ENCODE measurements around the gene CCDC93.

CCDC93 gene

GRCh38 chr2:118012778-118013177, 1.1 kb downstream of the CCDC93 start:
- peaks cover 9% of the 10 kb centered on the region for H3K4me1 ChIP-seq
- no peak overlapping the region for H2AFZ ChIP-seq
- TF ChIP-seq, protein P1, sequence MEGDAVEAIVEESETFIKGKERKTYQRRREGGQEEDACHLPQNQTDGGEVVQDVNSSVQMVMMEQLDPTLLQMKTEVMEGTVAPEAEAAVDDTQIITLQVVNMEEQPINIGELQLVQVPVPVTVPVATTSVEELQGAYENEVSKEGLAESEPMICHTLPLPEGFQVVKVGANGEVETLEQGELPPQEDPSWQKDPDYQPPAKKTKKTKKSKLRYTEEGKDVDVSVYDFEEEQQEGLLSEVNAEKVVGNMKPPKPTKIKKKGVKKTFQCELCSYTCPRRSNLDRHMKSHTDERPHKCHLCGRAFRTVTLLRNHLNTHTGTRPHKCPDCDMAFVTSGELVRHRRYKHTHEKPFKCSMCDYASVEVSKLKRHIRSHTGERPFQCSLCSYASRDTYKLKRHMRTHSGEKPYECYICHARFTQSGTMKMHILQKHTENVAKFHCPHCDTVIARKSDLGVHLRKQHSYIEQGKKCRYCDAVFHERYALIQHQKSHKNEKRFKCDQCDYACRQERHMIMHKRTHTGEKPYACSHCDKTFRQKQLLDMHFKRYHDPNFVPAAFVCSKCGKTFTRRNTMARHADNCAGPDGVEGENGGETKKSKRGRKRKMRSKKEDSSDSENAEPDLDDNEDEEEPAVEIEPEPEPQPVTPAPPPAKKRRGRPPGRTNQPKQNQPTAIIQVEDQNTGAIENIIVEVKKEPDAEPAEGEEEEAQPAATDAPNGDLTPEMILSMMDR (IDR thresholded peaks at IDR 0.05): no peak
- no peaks in the 10 kb centered on the region for H3K36me3 ChIP-seq (ENCODE audit: control insufficient read depth, insufficient read depth, low read length)
- H3K9me3 ChIP-seq (ENCODE audit: control insufficient read depth, low read length): no peaks in the 10 kb centered on the region
- peaks cover 32% of the 10 kb centered on the region for H3K79me2 ChIP-seq
- H3K4me2 ChIP-seq (ENCODE audit: low read length): peak overlapping the region; percentile 72
- H3K4me3 ChIP-seq (ENCODE audit: low read depth, low read length): peak overlapping the region; percentile 60
- no peak overlapping the region for H3K9ac ChIP-seq
- no peak overlapping the region for H3K27ac ChIP-seq
- H3K27me3 ChIP-seq (ENCODE audit: control insufficient read depth, insufficient read depth, low read length): no peaks in the 10 kb centered on the region

- peaks cover 9% of the 10 kb centered on the region for H3K4me1 ChIP-seq
- H3K79me2 ChIP-seq: peaks cover 32% of the 10 kb centered on the region
Measured at GRCh38 chr2:118010473-118010872, 3.4 kb downstream of the CCDC93 start.

DNA sequence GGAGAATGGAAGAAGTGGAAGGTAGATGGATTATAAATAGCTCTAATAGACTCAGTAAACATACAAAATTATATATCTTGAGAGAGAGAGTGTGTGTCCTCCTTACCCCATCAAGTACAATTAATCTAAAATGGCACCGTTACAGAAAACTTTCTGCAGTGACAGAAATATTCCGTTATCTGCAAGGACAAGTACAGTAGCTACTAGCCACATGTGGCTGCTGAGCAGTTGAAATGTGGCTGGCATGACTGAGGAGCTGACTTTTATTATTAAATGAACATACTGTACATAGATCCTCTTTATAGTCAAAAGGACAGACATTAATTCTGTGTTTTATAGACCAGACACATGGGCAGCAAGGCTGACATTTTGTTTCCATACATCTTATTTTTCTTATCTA, 7.0 kb downstream of the CCDC93 start:
- H3K27ac ChIP-seq: no peak overlapping the region
- no peak overlapping the region for H2AFZ ChIP-seq

More at GRCh38 chr2:118010473-118010872, 3.4 kb downstream of the CCDC93 start:
- Histone ChIP-seq H3K27ac (no peak overlapping the region), H3K4me2 (ENCODE audit: low read length) (no peak overlapping the region), H3K4me3 (ENCODE audit: low read depth, low read length) (no peak overlapping the region), H3K36me3 (ENCODE audit: control insufficient read depth, insufficient read depth, low read length) (no peaks in the 10 kb centered on the region), H3K27me3 (ENCODE audit: control insufficient read depth, insufficient read depth, low read length) (no peaks in the 10 kb centered on the region), H2AFZ (no peak overlapping the region), H3K9me3 (ENCODE audit: control insufficient read depth, low read length) (no peaks in the 10 kb centered on the region), H3K9ac (no peak overlapping the region)
- TF ChIP-seq, protein P1 (IDR thresholded peaks at IDR 0.05): no peak

DNA sequence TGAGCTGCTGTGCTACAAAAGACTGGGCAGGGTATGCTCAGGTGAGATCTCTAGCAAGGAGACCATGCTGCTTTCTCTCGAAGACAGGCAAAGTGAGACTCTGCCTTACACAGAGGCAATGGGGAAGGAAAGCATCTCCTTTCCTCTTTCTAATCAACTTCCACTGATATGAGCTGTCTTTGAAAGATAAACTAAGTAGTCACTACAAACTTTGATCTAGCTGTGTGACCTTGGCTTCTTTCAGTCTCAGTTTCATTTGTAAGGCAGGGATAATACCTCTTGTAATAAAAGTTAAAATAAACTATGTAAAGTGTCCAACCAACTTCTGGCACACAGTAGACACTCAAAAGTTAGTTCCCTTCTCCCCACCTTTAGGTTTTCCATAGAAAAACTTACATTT, 7.5 kb downstream of the CCDC93 start:
- TF ChIP-seq, protein P1 (IDR thresholded peaks at IDR 0.05): no peak
- Histone ChIP-seq H3K79me2 (peaks cover 14% of the 10 kb centered on the region), H3K27me3 (ENCODE audit: control insufficient read depth, insufficient read depth, low read length) (no peaks in the 10 kb centered on the region), H3K9ac (no peak overlapping the region), H3K27ac (no peak overlapping the region), H3K4me1 (peaks cover 4% of the 10 kb centered on the region), H3K36me3 (ENCODE audit: control insufficient read depth, insufficient read depth, low read length) (no peaks in the 10 kb centered on the region), H3K4me2 (ENCODE audit: low read length) (no peak overlapping the region), H3K4me3 (ENCODE audit: low read depth, low read length) (no peak overlapping the region), H2AFZ (no peak overlapping the region), H3K9me3 (ENCODE audit: control insufficient read depth, low read length) (no peaks in the 10 kb centered on the region)

More for the DNA sequence above, 7.0 kb downstream of the CCDC93 start:
- Histone ChIP-seq H3K36me3 (ENCODE audit: control insufficient read depth, insufficient read depth, low read length) (no peaks in the 10 kb centered on the region), H3K4me2 (ENCODE audit: low read length) (no peak overlapping the region), H3K4me1 (peaks cover 4% of the 10 kb centered on the region), H3K79me2 (peaks cover 20% of the 10 kb centered on the region), H3K9me3 (ENCODE audit: control insufficient read depth, low read length) (no peaks in the 10 kb centered on the region), H3K4me3 (ENCODE audit: low read depth, low read length) (no peak overlapping the region), H3K9ac (no peak overlapping the region), H3K27me3 (ENCODE audit: control insufficient read depth, insufficient read depth, low read length) (no peaks in the 10 kb centered on the region)
- TF ChIP-seq, protein P1 (IDR thresholded peaks at IDR 0.05): no peak

DNA sequence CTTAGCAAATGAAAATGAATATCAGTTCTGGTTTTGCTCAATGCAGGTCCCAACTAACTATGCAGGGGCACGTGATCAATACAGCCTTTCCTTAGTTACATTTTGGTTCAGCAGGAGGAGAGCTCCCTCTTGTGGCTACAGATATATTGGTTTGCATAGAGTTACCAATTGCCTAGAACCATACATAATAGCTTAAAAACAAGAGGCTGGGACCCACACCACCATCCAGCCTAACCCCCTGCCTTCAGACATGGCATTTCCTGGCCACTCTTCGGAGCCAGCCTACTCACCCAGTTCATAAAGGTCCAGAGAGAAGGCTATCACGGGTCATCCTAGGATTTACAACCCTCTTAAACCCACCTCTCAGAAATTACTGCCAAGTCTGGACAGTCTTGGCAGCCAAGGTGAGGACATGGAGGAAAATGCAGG, 10.5 kb downstream of the CCDC93 start:
- peaks cover 7% of the 10 kb centered on the region for H3K79me2 ChIP-seq
- H3K36me3 ChIP-seq (ENCODE audit: control insufficient read depth, insufficient read depth, low read length): no peaks in the 10 kb centered on the region
- H3K4me2 ChIP-seq (ENCODE audit: low read length): no peak overlapping the region
- H3K9me3 ChIP-seq (ENCODE audit: control insufficient read depth, low read length): no peaks in the 10 kb centered on the region
- TF ChIP-seq, protein P1 (IDR thresholded peaks at IDR 0.05): peak; percentile 92
- H3K27me3 ChIP-seq (ENCODE audit: control insufficient read depth, insufficient read depth, low read length): no peaks in the 10 kb centered on the region
- H3K9ac ChIP-seq: no peak overlapping the region
- no peak overlapping the region for H3K27ac ChIP-seq
- H3K4me1 ChIP-seq: peaks cover 16% of the 10 kb centered on the region
- H3K4me3 ChIP-seq (ENCODE audit: low read depth, low read length): no peak overlapping the region
- no peak overlapping the region for H2AFZ ChIP-seq
